GM19239 (cell line): ENCODE results near the gene PMFBP1.

Experiments
- DNase-seq: peaks from one replicate; pipeline ENCODE4 v3.0.0; 2011; ENCODE audit warnings: low spot score; ENCODE audit not compliant: insufficient read length
- FAIRE-seq: peaks from 2 replicates; lab custom pipeline; 2011; peaks lifted over from hg19 to GRCh38; lab: Jason Lieb, UNC

The PMFBP1 gene

DNA sequence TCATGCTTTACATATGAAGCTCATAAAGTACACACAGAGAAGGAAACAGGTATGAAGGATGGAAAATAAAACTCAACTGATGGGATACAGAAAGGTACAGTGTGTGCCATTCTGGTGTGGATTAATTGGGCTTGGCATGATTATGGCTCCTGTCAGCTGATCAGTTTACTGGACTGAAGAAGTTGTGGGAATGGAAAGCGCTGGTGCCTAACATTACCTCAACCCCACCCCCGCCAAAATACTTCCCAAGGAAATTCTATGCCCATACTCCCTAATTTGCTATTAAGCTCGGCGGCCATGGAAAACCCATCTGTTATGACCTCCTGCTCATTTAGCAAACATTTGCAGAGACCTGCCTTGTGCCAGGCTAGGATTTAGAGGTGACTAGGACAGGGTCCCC, 16.6 kb upstream of the PMFBP1 start:
- DNase-seq (no peak), FAIRE-seq (no peak)

DNA sequence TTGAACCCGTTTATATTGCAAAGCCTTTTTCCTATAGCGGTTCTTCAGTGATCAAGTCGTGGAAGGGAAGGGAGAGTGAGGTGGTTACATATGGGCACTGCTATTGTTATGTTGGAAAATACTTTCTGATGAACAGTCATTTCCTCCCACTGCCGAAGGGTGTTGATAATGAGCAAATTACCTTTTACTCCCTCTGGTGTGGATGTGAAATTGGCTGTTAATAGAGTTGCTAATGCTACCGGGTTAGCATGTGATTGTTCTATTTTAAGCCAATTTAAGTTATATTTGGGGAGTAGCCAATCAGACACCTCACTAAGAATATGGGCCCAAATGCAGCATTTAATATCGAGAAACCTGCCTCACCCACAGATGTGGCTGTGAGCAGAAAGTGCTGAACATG, 15.6 kb upstream of the PMFBP1 start:
- DNase-seq = no peak
- FAIRE-seq = no peak

DNA sequence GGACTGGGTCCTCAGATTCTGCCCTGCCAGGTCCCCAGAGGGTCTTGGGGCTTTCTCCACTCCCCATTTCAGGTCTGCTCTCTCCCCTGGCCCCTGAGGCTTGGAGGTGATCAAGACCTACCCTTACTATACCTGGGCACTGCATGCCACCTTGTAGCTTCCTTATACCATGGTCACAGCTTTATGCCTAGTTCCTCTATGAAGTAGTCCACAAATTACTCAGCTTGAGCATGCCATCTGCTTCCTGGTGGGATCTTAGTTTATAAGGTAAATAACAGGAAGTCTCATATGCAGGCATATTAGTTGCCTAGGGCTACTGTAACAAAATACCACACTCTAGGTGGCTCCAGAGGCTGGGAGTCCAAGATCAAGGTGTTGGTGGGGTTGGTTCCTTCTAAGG, 11.0 kb upstream of the PMFBP1 start:
- FAIRE-seq (no peak), DNase-seq (no peak)

DNA sequence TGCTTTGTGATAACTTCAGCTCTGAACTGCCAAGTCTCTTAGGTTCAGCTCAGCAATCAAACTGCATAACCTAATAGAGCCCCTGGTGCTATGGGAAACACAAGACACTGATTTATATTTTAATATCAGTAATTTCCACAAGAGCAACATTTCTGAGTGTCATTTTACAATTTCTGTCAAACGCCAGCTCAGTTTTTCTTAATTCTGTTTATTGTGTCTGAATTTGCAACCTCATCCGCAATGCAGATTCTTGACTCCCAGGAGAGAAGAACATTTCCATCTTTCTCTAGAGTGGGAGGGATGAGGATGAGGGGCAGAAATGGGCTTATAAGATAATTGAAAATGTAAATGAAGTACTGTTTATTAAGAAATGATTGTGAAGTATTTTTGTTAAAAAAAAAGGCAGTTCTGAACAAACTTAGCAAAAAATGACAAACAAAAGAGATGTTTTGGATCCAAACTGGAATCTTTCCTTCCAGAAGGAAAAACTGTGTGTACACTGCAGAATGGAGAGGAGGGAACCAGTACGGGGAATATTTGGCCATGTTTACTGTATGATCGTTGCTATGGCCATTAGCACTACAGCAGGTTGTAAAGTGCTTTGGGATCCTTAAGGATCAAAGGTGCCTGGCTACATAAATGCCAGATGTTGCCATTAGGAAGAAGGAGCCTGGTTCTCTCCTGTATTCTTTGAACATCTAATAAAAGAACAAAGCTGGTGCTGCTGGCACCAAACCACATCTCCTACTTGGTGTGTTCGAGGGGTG, 7.4 kb upstream of the PMFBP1 start:
- no peak for DNase-seq
- FAIRE-seq = no peak

DNA sequence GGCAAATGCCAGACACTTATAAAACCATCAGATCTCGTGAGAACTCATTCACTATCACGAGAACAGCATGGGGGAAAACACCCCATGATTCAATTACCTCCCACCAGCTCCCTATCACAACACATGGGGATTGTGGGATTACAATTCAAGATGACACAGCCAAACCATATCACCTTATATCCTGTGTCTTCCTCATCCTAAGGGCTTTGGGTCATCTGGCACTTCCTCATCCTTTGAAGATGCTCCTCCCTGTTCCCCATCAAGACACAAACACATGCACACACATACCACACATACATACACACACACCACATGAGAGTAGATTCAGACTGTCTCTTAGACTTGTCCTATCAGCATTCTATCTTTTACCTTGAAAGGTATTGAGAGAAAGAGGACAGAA, 2.8 kb upstream of the PMFBP1 start:
- FAIRE-seq (no peak), DNase-seq (no peak)

DNA sequence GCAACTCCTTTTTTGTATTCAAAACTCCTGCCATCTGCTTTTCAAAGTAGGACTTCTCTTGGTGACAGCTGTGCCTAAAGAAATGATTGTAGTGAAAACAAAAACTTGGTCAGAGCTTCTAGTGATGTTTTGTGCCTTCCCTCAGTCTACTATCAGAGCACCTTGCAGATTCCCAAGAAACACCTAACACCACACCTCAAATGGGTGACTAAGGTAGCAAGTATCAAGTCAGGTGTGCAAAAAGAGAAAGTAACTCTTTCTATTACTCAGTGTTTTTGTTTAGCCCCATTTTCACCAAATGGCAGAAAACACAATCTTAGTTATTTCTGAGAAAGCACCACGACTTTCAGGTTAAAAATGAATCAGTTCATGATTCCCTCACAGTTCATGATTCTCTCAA, 2.0 kb upstream of the PMFBP1 start:
- no peak for DNase-seq
- no peak for FAIRE-seq

DNA sequence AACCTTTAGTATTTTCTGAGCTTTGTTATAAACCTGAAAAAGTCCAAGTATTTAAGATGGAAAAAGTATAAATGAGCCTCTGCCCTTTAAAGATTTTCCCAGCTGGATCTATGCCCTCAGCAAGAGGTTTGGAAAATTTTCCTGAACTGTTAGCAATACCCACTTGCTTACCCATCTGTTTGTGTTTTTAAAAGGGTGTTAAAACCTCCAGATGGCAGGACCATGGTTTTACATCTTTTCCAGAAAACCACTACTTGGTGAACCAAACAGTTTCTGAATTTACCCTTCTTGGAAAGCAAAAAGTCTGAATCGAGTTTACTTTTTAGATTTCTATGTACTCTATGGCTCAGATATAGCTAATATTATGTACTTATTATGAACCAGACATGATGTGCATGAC, 719 bp downstream of the PMFBP1 start:
- FAIRE-seq = no peak

DNA sequence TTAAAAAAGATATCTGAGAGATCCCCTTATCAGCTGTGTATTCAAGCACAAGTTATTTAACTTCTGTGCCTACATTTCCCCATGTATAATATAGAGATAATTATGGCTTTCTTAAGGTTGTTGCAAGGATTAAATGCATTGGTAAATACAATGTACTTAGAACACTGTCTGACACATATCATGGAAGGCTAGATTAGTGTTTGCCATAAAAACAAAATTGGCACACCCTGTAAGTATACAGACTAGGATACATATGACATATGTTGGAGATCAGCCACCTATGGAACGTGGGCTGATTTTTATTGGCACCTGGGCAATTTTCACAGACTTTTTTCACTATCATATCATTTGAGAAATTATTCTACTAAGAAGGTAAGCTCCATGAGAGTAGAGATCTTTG, 2.2 kb downstream of the PMFBP1 start:
- DNase-seq = no peak

More for the DNA sequence above, 719 bp downstream of the PMFBP1 start:
- DNase-seq = no peak

DNA sequence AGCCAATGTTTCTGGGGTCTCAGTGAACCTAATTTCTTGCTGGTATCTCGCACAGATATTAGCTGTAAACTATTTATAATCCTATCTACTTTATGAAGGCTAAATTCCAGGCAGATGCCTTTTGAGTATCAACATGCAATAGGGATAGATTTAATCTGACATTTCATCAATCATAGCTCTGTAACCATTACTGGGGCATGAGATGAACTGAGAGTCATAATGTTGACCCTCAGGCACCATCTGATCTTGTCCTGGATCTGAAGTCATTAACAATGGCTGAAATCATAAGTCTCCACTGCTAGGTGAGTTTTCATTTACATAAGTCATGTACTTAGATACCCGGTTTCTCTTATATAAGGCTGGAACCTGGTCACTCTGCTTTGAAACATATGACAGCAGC, 3.6 kb downstream of the PMFBP1 start:
- FAIRE-seq (no peak), DNase-seq (no peak)

More for the DNA sequence above, 2.2 kb downstream of the PMFBP1 start:
- FAIRE-seq = no peak

DNA sequence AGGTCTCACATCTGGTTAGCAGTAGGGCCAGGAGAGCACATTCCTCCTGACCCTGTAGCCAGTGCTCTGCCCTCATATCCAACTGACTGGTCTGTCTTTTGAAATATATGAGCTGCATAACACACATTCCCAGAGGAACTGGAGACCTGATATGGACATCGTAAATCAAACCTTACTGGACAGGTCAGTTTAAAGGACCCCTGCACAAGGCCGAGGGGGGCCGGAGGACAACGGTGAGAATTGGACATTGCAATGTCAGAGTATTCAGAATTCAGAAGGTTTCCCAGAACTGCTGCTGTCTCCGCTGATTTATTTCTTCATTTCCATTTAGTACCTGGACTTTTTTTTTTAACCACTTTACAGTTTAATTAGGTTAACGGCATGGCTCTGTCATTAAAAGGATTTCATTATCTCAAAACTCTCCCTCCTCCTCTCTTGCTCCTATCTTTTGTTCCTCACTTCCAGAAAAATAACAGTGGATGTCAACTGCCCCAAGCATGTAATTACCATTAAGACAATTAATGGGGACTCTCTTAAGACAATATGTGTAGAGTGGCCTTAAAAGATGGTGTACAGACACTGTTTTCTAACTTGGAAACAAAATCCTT, 4.9 kb downstream of the PMFBP1 start:
- DNase-seq (no peak), FAIRE-seq (no peak)

DNA sequence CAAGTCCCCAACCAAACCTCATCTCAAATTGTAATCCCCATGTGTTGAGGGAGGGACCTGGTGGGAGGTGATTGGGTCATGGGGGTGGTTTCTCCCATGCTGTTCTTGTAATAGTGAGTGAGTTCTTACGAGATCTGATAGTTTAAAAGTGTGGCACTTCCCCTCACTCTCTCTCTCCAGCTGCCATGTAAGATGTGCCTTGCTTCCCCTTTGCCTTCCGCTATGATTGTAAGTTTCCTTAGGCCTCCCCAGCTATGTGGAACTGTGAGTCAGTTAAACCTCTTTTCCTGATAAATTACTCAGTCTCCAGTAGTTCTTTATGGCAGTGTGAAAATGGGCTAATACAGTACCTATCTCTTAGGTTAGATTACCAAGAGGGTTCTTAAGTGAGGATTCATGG, 5.8 kb downstream of the PMFBP1 start:
- DNase-seq (no peak), FAIRE-seq (no peak)

DNA sequence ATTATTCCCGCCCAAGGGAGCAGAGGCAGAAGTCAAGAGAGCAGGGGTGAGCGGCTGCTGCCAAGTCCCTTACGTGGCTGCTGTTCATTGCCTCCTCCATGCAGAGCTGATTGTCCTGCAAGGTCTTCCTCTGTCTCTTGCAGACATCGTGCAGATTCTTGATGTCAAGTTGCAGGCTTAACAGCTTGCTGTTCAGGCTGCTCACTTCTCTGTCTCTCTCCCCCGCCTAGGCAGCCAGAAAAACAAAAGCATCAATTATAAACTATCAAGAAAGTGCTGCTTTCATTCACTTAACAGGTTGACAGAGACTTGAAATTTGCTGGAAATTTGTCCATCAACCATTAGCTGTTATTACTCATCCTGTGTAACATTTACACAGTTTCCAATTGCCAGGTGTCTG, 7.3 kb downstream of the PMFBP1 start:
- FAIRE-seq = no peak

DNA sequence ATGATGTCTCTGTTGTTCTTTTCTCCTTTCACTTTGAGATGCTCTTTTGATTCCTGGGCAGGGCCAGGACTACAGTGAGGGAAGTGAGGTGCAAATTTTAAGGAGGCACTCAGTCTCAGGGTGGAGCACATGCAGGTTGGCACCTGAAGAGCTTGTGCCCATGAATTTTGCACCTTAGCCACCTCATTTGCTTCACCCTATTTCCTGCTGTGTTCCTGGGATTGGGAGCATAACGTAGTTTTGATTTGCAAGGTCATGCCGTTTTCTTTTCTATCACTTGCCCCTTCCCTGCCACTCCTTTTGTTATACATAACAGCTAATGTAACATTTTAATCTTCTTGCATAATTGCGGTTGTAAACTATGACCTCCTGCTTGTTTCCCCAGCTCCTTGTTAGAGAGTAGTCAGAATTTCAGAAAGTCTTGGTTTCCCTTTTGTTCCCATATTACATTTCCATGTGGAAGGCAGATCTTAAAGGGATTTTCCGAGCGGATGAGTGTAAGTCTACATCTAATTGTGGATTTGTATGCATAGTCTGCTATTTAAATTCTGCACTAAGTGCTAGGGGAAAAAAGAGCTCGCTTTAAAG, 9.8 kb downstream of the PMFBP1 start:
- FAIRE-seq (no peak), DNase-seq (no peak)

More for the DNA sequence above, 7.3 kb downstream of the PMFBP1 start:
- DNase-seq = no peak

DNA sequence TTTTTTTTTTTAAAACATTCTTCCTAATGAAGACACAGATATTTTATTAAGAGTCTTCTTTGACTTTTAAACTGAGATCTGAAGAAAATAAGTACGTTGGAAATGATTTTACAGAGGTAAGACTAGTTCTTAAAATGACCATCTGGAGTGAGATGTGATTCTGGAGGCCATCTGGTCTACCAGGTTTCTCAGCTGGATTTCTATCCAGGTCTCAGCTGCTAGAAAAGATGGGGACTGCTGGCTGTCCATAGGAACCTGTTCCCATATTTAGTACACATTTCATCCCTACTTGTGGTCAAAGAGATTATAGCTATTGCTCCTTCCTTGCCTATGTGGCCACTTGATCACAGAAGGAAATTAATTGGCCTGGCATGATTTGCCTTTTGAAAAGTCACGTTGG, 12.2 kb downstream of the PMFBP1 start:
- DNase-seq (no peak), FAIRE-seq (no peak)

DNA sequence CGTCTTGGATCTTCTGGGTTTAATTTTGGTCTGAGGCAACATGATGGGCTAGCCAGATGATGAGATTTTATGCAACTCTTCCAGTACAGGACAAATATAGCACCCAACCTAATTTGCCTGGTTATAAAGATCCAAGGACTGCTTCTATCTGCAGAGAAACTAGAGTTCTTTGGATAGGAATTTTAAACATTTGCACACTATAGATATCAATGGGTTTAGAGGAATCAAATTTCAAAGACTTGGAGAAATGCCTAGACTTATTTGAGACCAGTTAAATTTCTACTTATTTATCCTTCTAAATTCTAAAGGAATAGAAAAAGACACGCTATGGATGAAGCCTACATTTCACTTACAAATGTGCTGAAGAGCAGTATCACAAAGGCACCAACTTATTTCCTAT, 12.6 kb downstream of the PMFBP1 start:
- FAIRE-seq (no peak), DNase-seq (no peak)

DNA sequence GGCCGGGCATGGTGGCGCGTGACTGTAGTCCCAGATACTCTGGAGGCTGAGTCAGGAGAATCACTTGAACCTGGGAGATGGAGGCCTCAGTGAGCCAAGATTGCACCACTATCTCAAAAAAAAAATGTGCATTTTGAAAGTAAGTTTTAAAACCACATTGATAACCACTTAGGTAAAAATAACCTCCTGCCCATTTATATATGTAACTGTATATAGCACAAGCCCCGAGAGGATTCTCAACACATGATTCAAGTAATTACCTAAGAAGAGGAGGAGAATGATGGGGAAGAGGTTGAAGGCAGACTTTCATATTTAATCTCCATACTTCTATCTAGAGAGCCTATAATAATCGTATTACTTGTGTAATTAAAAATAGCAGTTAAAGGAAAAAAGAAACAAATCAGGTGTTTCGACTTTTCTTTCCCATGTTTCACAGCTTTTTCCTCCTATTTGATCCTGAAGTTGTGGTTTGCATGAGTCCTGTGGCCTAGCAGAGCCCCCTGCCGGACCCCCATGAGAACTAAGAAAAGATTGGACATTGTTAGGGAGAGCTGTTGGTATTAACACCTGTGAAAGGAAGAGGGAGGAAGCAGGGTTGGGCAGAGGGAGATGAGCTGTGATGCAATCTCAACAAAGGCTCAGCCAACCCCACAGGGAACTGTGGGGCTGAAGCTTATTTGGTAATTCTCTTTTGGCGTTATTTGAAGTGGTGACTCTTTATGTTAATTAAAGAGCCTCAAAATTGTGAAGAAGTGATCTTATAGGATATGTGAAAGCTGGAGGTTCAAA, 22.1 kb downstream of the PMFBP1 start:
- DNase-seq (no peak), FAIRE-seq (no peak)

DNA sequence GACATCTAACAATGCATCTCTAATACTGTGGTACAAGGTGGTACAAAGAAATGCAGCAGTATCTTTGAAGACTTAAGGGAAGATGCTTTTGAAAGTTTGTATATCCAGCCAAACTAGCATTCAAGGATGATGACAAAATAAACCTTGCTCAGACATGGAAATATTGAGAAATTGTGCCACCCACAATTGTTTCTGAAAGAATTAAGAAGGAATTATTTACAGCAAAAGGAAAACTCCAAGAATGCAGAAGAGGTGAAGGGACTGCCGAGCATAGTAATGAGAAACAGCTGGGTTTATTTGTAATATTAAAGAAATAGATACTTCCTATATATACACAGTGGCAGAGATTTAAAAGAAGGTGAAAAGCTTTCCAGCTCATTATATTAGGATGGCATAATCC, 29.5 kb downstream of the PMFBP1 start:
- FAIRE-seq (no peak), DNase-seq (no peak)

DNA sequence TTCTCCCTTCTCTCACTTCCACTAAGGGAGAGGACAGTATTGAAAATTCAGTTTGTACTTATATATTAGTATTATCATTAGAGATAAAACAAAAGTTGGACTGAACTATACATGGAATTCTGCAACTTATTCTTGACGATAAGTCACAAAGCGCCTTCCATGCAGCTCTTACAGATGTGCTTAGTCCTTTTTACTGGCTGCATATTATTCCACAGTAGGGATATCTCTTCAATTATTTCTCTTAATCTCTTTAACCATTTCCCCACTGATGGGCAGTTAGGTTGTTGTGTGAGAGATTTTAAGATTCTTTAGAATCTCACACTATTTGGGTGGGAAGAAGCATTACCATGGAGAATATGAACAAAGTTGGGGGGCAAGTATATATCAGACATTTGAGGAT, 32.0 kb downstream of the PMFBP1 start:
- no peak for DNase-seq
- FAIRE-seq = no peak

DNA sequence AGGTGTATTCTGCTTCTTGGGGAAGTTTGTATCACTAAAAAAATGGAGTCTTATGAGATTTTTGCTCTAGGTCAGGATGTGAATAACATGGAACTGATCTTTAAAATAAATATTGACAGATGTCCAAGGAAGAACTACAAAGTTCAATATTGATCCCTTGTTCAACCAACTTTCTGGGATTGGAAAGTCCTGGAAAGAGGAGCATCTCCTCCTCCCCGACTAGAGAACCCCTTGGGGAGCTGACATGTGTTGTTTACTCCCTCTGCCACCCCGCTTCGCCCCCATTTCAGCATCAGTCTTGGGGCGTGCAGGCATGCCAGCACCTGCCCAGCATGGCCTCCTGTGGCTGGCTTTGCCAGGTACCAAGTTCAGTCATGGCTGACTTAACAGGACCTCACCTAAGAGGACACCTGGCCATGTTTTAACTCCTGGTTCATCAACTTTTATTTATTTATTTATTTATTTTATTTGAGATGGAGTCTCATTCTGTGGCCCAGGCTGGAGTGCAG, 33.8 kb downstream of the PMFBP1 start:
- no peak for FAIRE-seq

DNA sequence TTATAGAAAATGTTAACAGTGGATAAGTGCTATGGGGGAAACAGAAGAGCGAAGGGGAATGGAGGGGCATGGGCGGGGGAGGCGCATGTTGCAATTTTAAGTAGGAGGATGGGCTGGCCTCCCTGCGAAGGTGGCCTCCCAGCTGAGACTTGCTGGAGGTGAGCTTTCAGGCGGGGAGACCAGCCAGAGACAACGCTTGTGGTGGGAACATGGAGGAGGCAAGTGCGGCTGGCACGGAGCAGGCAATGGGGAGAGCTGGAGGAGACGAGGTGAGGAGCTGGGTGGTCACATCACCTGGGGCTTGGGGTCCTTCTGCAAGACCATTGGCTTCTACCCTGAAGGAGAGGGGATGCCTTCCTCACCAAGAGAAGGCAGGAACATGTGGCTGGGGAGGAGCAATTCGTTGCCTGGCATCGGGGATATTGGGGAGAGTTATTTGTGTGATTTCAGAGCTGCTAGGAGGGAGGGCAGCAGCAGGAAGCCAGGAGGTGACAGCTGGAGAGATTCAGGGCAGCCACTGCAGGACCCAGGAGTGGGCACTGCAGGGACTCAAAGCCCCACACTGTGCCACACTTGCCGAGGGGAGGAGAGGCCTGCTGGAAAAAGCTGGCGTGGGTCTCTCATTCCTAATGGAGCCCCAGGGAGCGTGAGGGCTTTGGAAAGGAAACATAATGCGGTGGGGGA, 34.4 kb downstream of the PMFBP1 start:
- FAIRE-seq (no peak), DNase-seq (no peak)

More for the DNA sequence above, 33.8 kb downstream of the PMFBP1 start:
- DNase-seq = no peak
